Uterus (tissue), 4 donors: Measurements from ENCODE around the gene BABAM2. TPM values are rescaled to one million over a fixed set of nuclear protein-coding genes. Genes with fewer than 3 reads are reported as not detected.

Experiments used
- DNase-seq, 2 donors: peaks; one replicate each; pipeline ENCODE4 v3.0.0-alpha.2; 2019 to 2020
- H3K27ac ChIP-seq, 2 donors: fragments of 200-600 bp; sonication (generic); 1 replicate in 1 of 2; 2 replicates in 1 of 2; pipeline ENCODE4 v1.5.1; 2016 to 2018
- H3K27me3 ChIP-seq, 2 donors: fragments of 200-600 bp; sonication (generic); one replicate each; pipeline ENCODE4 v1.5.1; 2018 to 2019; ENCODE audit warnings: control low read depth in 1 of 2
- H3K36me3 ChIP-seq, 2 donors: fragments of 200-600 bp; sonication (generic); one replicate each; pipeline ENCODE4 v1.5.1; 2019; ENCODE audit warnings: control low read depth in 1 of 2
- H3K4me1 ChIP-seq, 2 donors: fragments of 200-600 bp; sonication (generic); one replicate each; pipeline ENCODE4 v1.5.1; 2018 to 2019; ENCODE audit warnings: control low read depth in 1 of 2
- H3K4me3 ChIP-seq, 2 donors: fragments of 200-600 bp; sonication (generic); 1 replicate in 1 of 2; 2 replicates in 1 of 2; pipeline ENCODE4 v1.5.1; 2018 to 2019; ENCODE audit warnings: mild to moderate bottlenecking in 1 of 2
- H3K9me3 ChIP-seq, 2 donors: fragments of 200-600 bp; sonication (generic); one replicate each; pipeline ENCODE4 v1.5.1; 2019; ENCODE audit warnings: control low read depth in 1 of 2
- CTCF ChIP-seq, 4 experiments: fragments of 200-600 bp in 2 of 4; fragments of 450-650 bp in 2 of 4; sonication (generic) in 2 of 4; IDR thresholded peaks; one replicate each; pipeline ENCODE4 v1.5.1; 2016 to 2019; ENCODE audit warnings: antibody characterized with exemption in 4 of 4, mild to moderate bottlenecking in 2 of 4, moderate library complexity in 1 of 4
- POLR2A ChIP-seq, 2 donors: fragments of 450-650 bp; IDR thresholded peaks; one replicate each; pipeline ENCODE4 v1.6.1; 2016; ENCODE audit warnings: antibody characterized with exemption in 2 of 2, mild to moderate bottlenecking in 1 of 2, moderate library complexity in 1 of 2
- intact Hi-C: fragments of 100-400 bp; cut with DNase I; formaldehyde crosslinking; loops from one replicate; pipeline ENCODE4 v1.15.1; 2023; ENCODE audit warnings: low total_unique reads
- total RNA-seq, 4 donors: library from RNA; depleted of rRNA in 3 of 4; stranded (reverse); fragments of >200 nt in 3 of 4; gene quantifications; one replicate each; pipeline versions ENCODE4 v1.1.0 to v1.2.4, GENCODE V29; 2014 to 2023
- donor health status: DM: yes; HTN: yes; CAD: no.

BABAM2 gene
- total RNA-seq, 4 donors from 2014 or later = 24.1 to 62.1 (median 32.5) TPM

- DNase-seq = no peak
- H3K4me1 ChIP-seq = no peaks in the 10 kb centered on the region
- H3K4me3 ChIP-seq = no peak overlapping the region
- H3K9me3 ChIP-seq = no peaks in the 10 kb centered on the region
- no peak for TF ChIP-seq CTCF (IDR thresholded peaks at IDR 0.05)
- TF ChIP-seq POLR2A (IDR thresholded peaks at IDR 0.05) = no peak
- no peak overlapping the region for H3K27ac ChIP-seq
- H3K27me3 ChIP-seq = no peaks in the 10 kb centered on the region
- H3K36me3 ChIP-seq = no peaks in the 10 kb centered on the region
- intact Hi-C loops = no loop called here
These were observed 429.8 kb downstream of the BABAM2 start for GRCh38 chr2:28320371-28320770.

- H3K4me3 ChIP-seq = no peak overlapping the region
- DNase-seq = no peak
- peak overlapping the region in 1 of 2 donors; percentile 6 for H3K27ac ChIP-seq
- no peaks in the 10 kb centered on the region for H3K27me3 ChIP-seq
- no peaks in the 10 kb centered on the region for H3K36me3 ChIP-seq
- no peaks in the 10 kb centered on the region for H3K9me3 ChIP-seq
- intact Hi-C loops = no loop called here
- H3K4me1 ChIP-seq = no peaks in the 10 kb centered on the region
- no peak for TF ChIP-seq CTCF (IDR thresholded peaks at IDR 0.05)
- TF ChIP-seq POLR2A (IDR thresholded peaks at IDR 0.05) = no peak
These were observed 430.9 kb downstream of the BABAM2 start for GRCh38 chr2:28321426-28321825.

GRCh38 chr2:28322051-28322450 is 431.5 kb downstream of the BABAM2 start:
- H3K27me3 ChIP-seq = no peaks in the 10 kb centered on the region
- TF ChIP-seq POLR2A (IDR thresholded peaks at IDR 0.05) = no peak
- TF ChIP-seq CTCF (IDR thresholded peaks at IDR 0.05) = no peak
- DNase-seq = no peak
- H3K4me3 ChIP-seq = no peak overlapping the region
- intact Hi-C loops = no loop called here
- H3K27ac ChIP-seq = no peak overlapping the region
- H3K4me1 ChIP-seq = peaks cover 0 to 3% of the 10 kb centered on the region in 2 donors
- H3K9me3 ChIP-seq = no peaks in the 10 kb centered on the region
- no peaks in the 10 kb centered on the region for H3K36me3 ChIP-seq

- peaks cover 0 to 5% of the 10 kb centered on the region in 2 donors for H3K4me1 ChIP-seq
- no peak for DNase-seq
- TF ChIP-seq CTCF (IDR thresholded peaks at IDR 0.05) (no peak), POLR2A (IDR thresholded peaks at IDR 0.05) (no peak)
- H3K4me3 ChIP-seq = no peak overlapping the region
- no peak overlapping the region for H3K27ac ChIP-seq
- intact Hi-C loops = no loop called here
- no peaks in the 10 kb centered on the region for H3K27me3 ChIP-seq
- H3K36me3 ChIP-seq = no peaks in the 10 kb centered on the region
- no peaks in the 10 kb centered on the region for H3K9me3 ChIP-seq
These were observed 431.9 kb downstream of the BABAM2 start for GRCh38 chr2:28322456-28322855.

- DNase-seq = no peak
These were observed 432.5 kb downstream of the BABAM2 start for GRCh38 chr2:28322981-28323396.

More at GRCh38 chr2:28322981-28323396, 432.5 kb downstream of the BABAM2 start:
- Histone ChIP-seq H3K4me1 (peaks cover 0 to 5% of the 10 kb centered on the region in 2 donors), H3K9me3 (no peaks in the 10 kb centered on the region), H3K27me3 (no peaks in the 10 kb centered on the region), H3K27ac (no peak overlapping the region), H3K4me3 (no peak overlapping the region), H3K36me3 (no peaks in the 10 kb centered on the region)
- TF ChIP-seq POLR2A (IDR thresholded peaks at IDR 0.05) (no peak), CTCF (IDR thresholded peaks at IDR 0.05) (no peak)
- intact Hi-C loops = no loop called here
